GM12878 (cell line): Measurements from ENCODE around the gene EIF4H. TPM values are rescaled to one million over a fixed set of nuclear protein-coding genes. Genes with fewer than 3 reads are reported as not detected.

Source experiments
- ATF7 ChIP-seq: fragments of 450-650 bp; IDR thresholded peaks from 2 replicates; pipeline ENCODE4 v1.6.1; 2016; ENCODE audit warnings: low read depth, mild to moderate bottlenecking
- CEBPB ChIP-seq, 2 experiments: fragments of 150-350 bp in 1 of 2; IDR thresholded peaks; 2 replicates each; pipeline ENCODE4 v1.6.1; 2012 to 2014; ENCODE audit warnings: low read depth in 2 of 2, low read length in 2 of 2, borderline replicate concordance in 1 of 2, inconsistent platforms in 1 of 2
- EED ChIP-seq: sonication (generic); IDR thresholded peaks from 2 replicates; pipeline ENCODE4 v1.6.1; 2016; ENCODE audit warnings: antibody characterized with exemption, low read depth
- ETV6 ChIP-seq, 2 experiments: fragments of 450-650 bp in 1 of 2; IDR thresholded peaks in 1 of 2; conservative IDR thresholded peaks in 1 of 2; 2 replicates each; pipeline ENCODE4 v1.6.1; 2014; ENCODE audit warnings: antibody characterized with exemption in 1 of 2, borderline replicate concordance in 1 of 2, low read depth in 1 of 2, mild to moderate bottlenecking in 1 of 2, moderate library complexity in 1 of 2
- HDGF ChIP-seq: fragments of 450-650 bp; IDR thresholded peaks from 2 replicates; pipeline ENCODE4 v1.6.1; 2016; ENCODE audit warnings: antibody characterized with exemption
- MEF2B ChIP-seq: fragments of 450-650 bp; IDR thresholded peaks from 2 replicates; pipeline ENCODE4 v1.6.1; 2018; ENCODE audit warnings: mild to moderate bottlenecking, moderate library complexity; ENCODE audit not compliant: partially characterized antibody, poor library complexity, severe bottlenecking
- PML ChIP-seq: IDR thresholded peaks from 2 replicates; pipeline ENCODE4 v1.6.1; 2012; ENCODE audit warnings: low read length, inconsistent platforms
- POLR2A ChIP-seq: IDR thresholded peaks from 2 replicates; pipeline ENCODE4 v1.6.1; 2011; ENCODE audit warnings: low read depth, mild to moderate bottlenecking, low read length
- RFX5 ChIP-seq: IDR thresholded peaks from 2 replicates; pipeline ENCODE4 v1.6.1; 2011; ENCODE audit warnings: low read depth, low read length, improper control_type of control experiment
- SREBF2 ChIP-seq: IDR thresholded peaks from 2 replicates; pipeline ENCODE4 v1.6.1; 2012; ENCODE audit warnings: mild to moderate bottlenecking, low read length
- SRF ChIP-seq, 2 experiments: IDR thresholded peaks; 2 replicates each; pipeline ENCODE4 v1.6.1; 2011; ENCODE audit warnings: low read depth in 2 of 2, low read length in 2 of 2, mild to moderate bottlenecking in 1 of 2, moderate library complexity in 1 of 2
- SUPT20H ChIP-seq: IDR thresholded peaks from 2 replicates; pipeline ENCODE4 v1.6.1; 2011; ENCODE audit warnings: low read depth, mild to moderate bottlenecking, low read length, moderate library complexity, borderline replicate concordance; ENCODE audit not compliant: control insufficient read depth
- ZNF217 ChIP-seq: fragments of 450-650 bp; IDR thresholded peaks from 2 replicates; pipeline ENCODE4 v1.6.1; 2017; ENCODE audit warnings: antibody characterized with exemption, mild to moderate bottlenecking
- ZNF384 ChIP-seq: IDR thresholded peaks from 2 replicates; pipeline ENCODE4 v1.6.1; 2012; ENCODE audit warnings: low read depth, mild to moderate bottlenecking, low read length, improper control_type of control experiment, borderline replicate concordance
- ZNF622 ChIP-seq: fragments of 450-650 bp; IDR thresholded peaks from 2 replicates; pipeline ENCODE4 v1.6.1; 2017; ENCODE audit warnings: mild to moderate bottlenecking, inconsistent platforms
- polyA plus RNA-seq, 11 experiments: library from polyadenylated mRNA; depleted of rRNA in 4 of 11; unstranded in 6 of 11; stranded (reverse) in 5 of 11; fragments of >200 nt; fragmentation: Nextera tagmentation in 4 of 11; fragmentation: Illumina TruSeq in 1 of 11; extraction: Ambion mirVana in 4 of 11; extraction: Trizol in 1 of 11; gene quantifications; 1 replicate in 1 of 11; 2 replicates in 10 of 11; pipeline versions ENCODE4 v1.2.1 to v1.2.3, GENCODE V29; 2011 to 2016; ENCODE audit warnings: inconsistent platforms in 2 of 11, missing spikeins in 2 of 11, low read depth in 1 of 11
- total RNA-seq, 4 experiments: library from RNA; depleted of rRNA in 3 of 4; stranded (reverse); fragments of >200 nt in 3 of 4; fragmentation: Illumina TruSeq in 1 of 4; extraction: Trizol in 1 of 4; gene quantifications; 2 replicates each; pipeline versions ENCODE4 v1.2.1 to v1.2.3, GENCODE V29; 2013 to 2021
- TF ChIP-seq, protein P1 (sequence below): fragments of 450-650 bp; formaldehyde crosslinking; IDR thresholded peaks from 2 replicates; pipeline ENCODE4 v1.4.0; 2022; ENCODE audit warnings: mild to moderate bottlenecking, moderate library complexity
- TF ChIP-seq, protein P2 (sequence below), 3 experiments: IDR thresholded peaks in 2 of 3; conservative IDR thresholded peaks in 1 of 3; 2 replicates each; pipeline ENCODE4 v1.5.1; 2011; ENCODE audit warnings: low read depth in 3 of 3, low read length in 3 of 3, mild to moderate bottlenecking in 3 of 3, control low read depth in 2 of 3, moderate library complexity in 2 of 3, inconsistent platforms in 1 of 3, mixed read lengths in 1 of 3; ENCODE audit not compliant: control insufficient read depth in 2 of 3, insufficient read depth in 1 of 3; ENCODE audit errors: extremely low read depth in 1 of 3
- TF ChIP-seq, protein P3 (sequence below): IDR thresholded peaks from 2 replicates; pipeline ENCODE4 v1.6.1; 2011; ENCODE audit warnings: low read depth, mild to moderate bottlenecking, low read length, moderate library complexity, borderline replicate concordance; ENCODE audit errors: extremely low read depth
- TF ChIP-seq, protein P4 (sequence below): fragments of 450-650 bp; formaldehyde crosslinking; IDR thresholded peaks from 2 replicates; pipeline ENCODE4 v1.5.0; 2022; ENCODE audit warnings: mild to moderate bottlenecking, missing genetic modification characterization
- TF ChIP-seq, protein P5 (sequence below): fragments of 450-650 bp; conservative IDR thresholded peaks from 2 replicates; pipeline ENCODE4 v1.6.1; 2017; ENCODE audit warnings: mild to moderate bottlenecking, moderate library complexity

EIF4H gene
- total and polyA plus RNA-seq, 10 of the 15 experiments (the other 5 are each of a cell fraction or from before 2014, with no cell fraction given), result 9.9 to 443 (median 258) TPM

DNA sequence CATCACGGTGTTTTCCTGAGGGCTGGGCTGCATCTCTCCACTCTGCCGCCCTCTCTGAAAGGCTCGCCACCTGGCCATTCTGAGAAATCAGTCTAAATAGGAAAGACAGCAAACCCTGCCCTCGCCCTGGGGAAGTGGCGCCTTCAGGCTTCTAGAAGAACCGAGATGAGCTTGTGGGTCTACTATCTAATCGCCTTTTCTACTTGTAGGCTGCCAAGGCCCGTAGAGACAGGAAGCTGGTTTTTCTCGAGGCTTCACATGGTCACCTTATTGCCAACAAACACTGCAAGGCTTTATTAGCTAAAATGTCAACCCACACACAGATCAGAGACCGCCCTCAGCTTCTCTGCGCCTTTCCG, 57.1 kb downstream of the EIF4H start (continued):
- TF ChIP-seq, protein P1, sequence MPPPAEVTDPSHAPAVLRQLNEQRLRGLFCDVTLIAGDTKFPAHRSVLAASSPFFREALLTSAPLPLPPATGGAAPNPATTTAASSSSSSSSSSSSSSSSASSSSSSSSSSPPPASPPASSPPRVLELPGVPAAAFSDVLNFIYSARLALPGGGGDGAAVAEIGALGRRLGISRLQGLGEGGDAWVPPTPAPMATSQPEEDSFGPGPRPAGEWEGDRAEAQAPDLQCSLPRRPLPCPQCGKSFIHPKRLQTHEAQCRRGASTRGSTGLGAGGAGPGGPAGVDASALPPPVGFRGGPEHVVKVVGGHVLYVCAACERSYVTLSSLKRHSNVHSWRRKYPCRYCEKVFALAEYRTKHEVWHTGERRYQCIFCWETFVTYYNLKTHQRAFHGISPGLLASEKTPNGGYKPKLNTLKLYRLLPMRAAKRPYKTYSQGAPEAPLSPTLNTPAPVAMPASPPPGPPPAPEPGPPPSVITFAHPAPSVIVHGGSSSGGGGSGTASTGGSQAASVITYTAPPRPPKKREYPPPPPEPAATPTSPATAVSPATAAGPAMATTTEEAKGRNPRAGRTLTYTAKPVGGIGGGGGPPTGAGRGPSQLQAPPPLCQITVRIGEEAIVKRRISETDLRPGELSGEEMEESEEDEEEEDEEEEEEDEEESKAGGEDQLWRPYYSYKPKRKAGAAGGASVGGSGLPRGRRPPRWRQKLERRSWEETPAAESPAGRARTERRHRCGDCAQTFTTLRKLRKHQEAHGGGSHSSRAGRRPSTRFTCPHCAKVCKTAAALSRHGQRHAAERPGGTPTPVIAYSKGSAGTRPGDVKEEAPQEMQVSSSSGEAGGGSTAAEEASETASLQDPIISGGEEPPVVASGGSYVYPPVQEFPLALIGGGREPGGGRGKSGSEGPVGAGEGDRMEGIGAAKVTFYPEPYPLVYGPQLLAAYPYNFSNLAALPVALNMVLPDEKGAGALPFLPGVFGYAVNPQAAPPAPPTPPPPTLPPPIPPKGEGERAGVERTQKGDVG (CRISPR knock-in tag), result no peak
- TF ChIP-seq EED, result no peak
- TF ChIP-seq, protein P2, sequence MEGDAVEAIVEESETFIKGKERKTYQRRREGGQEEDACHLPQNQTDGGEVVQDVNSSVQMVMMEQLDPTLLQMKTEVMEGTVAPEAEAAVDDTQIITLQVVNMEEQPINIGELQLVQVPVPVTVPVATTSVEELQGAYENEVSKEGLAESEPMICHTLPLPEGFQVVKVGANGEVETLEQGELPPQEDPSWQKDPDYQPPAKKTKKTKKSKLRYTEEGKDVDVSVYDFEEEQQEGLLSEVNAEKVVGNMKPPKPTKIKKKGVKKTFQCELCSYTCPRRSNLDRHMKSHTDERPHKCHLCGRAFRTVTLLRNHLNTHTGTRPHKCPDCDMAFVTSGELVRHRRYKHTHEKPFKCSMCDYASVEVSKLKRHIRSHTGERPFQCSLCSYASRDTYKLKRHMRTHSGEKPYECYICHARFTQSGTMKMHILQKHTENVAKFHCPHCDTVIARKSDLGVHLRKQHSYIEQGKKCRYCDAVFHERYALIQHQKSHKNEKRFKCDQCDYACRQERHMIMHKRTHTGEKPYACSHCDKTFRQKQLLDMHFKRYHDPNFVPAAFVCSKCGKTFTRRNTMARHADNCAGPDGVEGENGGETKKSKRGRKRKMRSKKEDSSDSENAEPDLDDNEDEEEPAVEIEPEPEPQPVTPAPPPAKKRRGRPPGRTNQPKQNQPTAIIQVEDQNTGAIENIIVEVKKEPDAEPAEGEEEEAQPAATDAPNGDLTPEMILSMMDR (IDR thresholded peaks at IDR 0.05 in 2 of 3, conservative IDR thresholded peaks at IDR 0.05 in 1 of 3; ENCODE audit: control insufficient read depth in 2 of 3, extremely low read depth in 1 of 3, insufficient read depth in 1 of 3, low read depth in 3 of 3, low read length in 3 of 3), result no peak
- no peak for TF ChIP-seq HDGF
- no peak for TF ChIP-seq SRF (IDR thresholded peaks at IDR 0.05; ENCODE audit: low read depth in 2 of 2, low read length in 2 of 2)
- TF ChIP-seq MEF2B, result peak; percentile 19
- TF ChIP-seq SREBF2, result no peak
- TF ChIP-seq POLR2A, result peak; percentile 35
- TF ChIP-seq, protein P3, sequence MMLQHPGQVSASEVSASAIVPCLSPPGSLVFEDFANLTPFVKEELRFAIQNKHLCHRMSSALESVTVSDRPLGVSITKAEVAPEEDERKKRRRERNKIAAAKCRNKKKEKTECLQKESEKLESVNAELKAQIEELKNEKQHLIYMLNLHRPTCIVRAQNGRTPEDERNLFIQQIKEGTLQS, result no peak
- TF ChIP-seq, protein P4, sequence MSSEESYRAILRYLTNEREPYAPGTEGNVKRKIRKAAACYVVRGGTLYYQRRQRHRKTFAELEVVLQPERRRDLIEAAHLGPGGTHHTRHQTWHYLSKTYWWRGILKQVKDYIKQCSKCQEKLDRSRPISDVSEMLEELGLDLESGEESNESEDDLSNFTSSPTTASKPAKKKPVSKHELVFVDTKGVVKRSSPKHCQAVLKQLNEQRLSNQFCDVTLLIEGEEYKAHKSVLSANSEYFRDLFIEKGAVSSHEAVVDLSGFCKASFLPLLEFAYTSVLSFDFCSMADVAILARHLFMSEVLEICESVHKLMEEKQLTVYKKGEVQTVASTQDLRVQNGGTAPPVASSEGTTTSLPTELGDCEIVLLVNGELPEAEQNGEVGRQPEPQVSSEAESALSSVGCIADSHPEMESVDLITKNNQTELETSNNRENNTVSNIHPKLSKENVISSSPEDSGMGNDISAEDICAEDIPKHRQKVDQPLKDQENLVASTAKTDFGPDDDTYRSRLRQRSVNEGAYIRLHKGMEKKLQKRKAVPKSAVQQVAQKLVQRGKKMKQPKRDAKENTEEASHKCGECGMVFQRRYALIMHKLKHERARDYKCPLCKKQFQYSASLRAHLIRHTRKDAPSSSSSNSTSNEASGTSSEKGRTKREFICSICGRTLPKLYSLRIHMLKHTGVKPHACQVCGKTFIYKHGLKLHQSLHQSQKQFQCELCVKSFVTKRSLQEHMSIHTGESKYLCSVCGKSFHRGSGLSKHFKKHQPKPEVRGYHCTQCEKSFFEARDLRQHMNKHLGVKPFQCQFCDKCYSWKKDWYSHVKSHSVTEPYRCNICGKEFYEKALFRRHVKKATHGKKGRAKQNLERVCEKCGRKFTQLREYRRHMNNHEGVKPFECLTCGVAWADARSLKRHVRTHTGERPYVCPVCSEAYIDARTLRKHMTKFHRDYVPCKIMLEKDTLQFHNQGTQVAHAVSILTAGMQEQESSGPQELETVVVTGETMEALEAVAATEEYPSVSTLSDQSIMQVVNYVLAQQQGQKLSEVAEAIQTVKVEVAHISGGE (CRISPR knock-in tag), result no peak
- no peak for TF ChIP-seq ZNF384
- TF ChIP-seq ZNF217, result no peak
- TF ChIP-seq ETV6 (conservative IDR thresholded peaks at IDR 0.05 in 1 of 2, IDR thresholded peaks at IDR 0.05 in 1 of 2; ENCODE audit: borderline replicate concordance in 1 of 2, low read depth in 1 of 2), result peak in 1 of 2 experiments; percentile 30; a peak in 1 of 4 replicates
- no peak for TF ChIP-seq PML
- TF ChIP-seq SUPT20H, result no peak
- TF ChIP-seq ZNF622, result no peak
- TF ChIP-seq, protein P5, sequence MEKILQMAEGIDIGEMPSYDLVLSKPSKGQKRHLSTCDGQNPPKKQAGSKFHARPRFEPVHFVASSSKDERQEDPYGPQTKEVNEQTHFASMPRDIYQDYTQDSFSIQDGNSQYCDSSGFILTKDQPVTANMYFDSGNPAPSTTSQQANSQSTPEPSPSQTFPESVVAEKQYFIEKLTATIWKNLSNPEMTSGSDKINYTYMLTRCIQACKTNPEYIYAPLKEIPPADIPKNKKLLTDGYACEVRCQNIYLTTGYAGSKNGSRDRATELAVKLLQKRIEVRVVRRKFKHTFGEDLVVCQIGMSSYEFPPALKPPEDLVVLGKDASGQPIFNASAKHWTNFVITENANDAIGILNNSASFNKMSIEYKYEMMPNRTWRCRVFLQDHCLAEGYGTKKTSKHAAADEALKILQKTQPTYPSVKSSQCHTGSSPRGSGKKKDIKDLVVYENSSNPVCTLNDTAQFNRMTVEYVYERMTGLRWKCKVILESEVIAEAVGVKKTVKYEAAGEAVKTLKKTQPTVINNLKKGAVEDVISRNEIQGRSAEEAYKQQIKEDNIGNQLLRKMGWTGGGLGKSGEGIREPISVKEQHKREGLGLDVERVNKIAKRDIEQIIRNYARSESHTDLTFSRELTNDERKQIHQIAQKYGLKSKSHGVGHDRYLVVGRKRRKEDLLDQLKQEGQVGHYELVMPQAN, result no peak
- TF ChIP-seq CEBPB (IDR thresholded peaks at IDR 0.05; ENCODE audit: borderline replicate concordance in 1 of 2, low read depth in 2 of 2, low read length in 2 of 2), result no peak
- no peak for TF ChIP-seq RFX5
- no peak for TF ChIP-seq ATF7
